Epithelial cell of proximal tubule (primary cell): ENCODE data around the gene PTPRN2. TPM values are rescaled to one million over a fixed set of nuclear protein-coding genes. Genes with fewer than 3 reads are reported as not detected.
A peak's percentile ranks its signal among the peaks of the same experiment; 100 is the strongest.

Experiments used
- DNase-seq: peaks from one replicate; pipeline ENCODE4 v3.0.0-alpha.2; 2011; ENCODE audit warnings: low read depth
- H3K4me3 ChIP-seq: 2 replicates; pipeline ENCODE4 v1.5.1; 2011; ENCODE audit warnings: low read depth, mild to moderate bottlenecking, low read length
- CTCF ChIP-seq: conservative IDR thresholded peaks from 2 replicates; pipeline ENCODE4 v1.5.1; 2012; ENCODE audit warnings: low read depth, mild to moderate bottlenecking, low read length
- total RNA-seq: library from RNA; depleted of rRNA; stranded (reverse); fragments of >200 nt; gene quantifications from 2 replicates; pipeline ENCODE4 v1.2.3, GENCODE V29; 2015

The PTPRN2 gene
- total RNA-seq, 1 donor from 2014 or later: 2.8 TPM

- TF ChIP-seq CTCF: no peak
- H3K4me3 ChIP-seq: no peak overlapping the region
- DNase-seq: no peak
These were observed 88.6 kb downstream of the PTPRN2 start for GRCh38 chr7:158499082-158499455.

- H3K4me3 ChIP-seq: no peak overlapping the region
- no peak for TF ChIP-seq CTCF
- no peak for DNase-seq
These were observed 89.1 kb downstream of the PTPRN2 start for GRCh38 chr7:158498443-158499081.

GRCh38 chr7:158497627-158498026 lies 90.0 kb downstream of the PTPRN2 start:
- no peak for DNase-seq
- H3K4me3 ChIP-seq: no peak overlapping the region
- TF ChIP-seq CTCF: no peak

GRCh38 chr7:158495786-158496185 lies 91.8 kb downstream of the PTPRN2 start:
- peak; percentile 11 for TF ChIP-seq CTCF
- DNase-seq: no peak

GRCh38 chr7:158495216-158495615 lies 92.4 kb downstream of the PTPRN2 start:
- TF ChIP-seq CTCF: no peak
- no peak overlapping the region for H3K4me3 ChIP-seq
- DNase-seq: no peak

More at GRCh38 chr7:158495786-158496185, 91.8 kb downstream of the PTPRN2 start:
- H3K4me3 ChIP-seq: no peak overlapping the region

- H3K4me3 ChIP-seq: no peak overlapping the region
- TF ChIP-seq CTCF: no peak
- DNase-seq: no peak
These were observed 93.0 kb downstream of the PTPRN2 start for GRCh38 chr7:158494643-158495042.

- TF ChIP-seq CTCF: no peak
- DNase-seq: no peak
- H3K4me3 ChIP-seq: no peak overlapping the region
These were observed 93.4 kb downstream of the PTPRN2 start for GRCh38 chr7:158494162-158494586.
